ENCODE measurements around the gene CCDC150.
"Not testable (repeated sequence)": the region's sequence is repeated elsewhere in the genome, so short reads cannot be mapped to it uniquely, and the experiment has no call there.

The CCDC150 gene

GRCh38 chr2:196638765-196639164, 750 bp upstream of the CCDC150 start:
- DNase-seq: no peak

GRCh38 chr2:196640031-196640548, 575 bp downstream of the CCDC150 start:
- DNase-seq: no peak

- DNase-seq: no peak
Measured at GRCh38 chr2:196649202-196649601, 9.7 kb downstream of the CCDC150 start.

- no peak for DNase-seq
Measured at GRCh38 chr2:196651387-196652094, 12.0 kb downstream of the CCDC150 start.

GRCh38 chr2:196652869-196653268, 13.4 kb downstream of the CCDC150 start:
- DNase-seq: no peak

GRCh38 chr2:196653843-196654242, 14.3 kb downstream of the CCDC150 start:
- DNase-seq: no peak

GRCh38 chr2:196655761-196656160, 16.2 kb downstream of the CCDC150 start:
- DNase-seq: no peak

- DNase-seq: no peak
Measured at GRCh38 chr2:196657333-196657732, 17.8 kb downstream of the CCDC150 start.

- no peak for DNase-seq
Measured at GRCh38 chr2:196659844-196660243, 20.3 kb downstream of the CCDC150 start.

- DNase-seq: no peak
Measured at GRCh38 chr2:196660244-196660643, 20.7 kb downstream of the CCDC150 start.

- DNase-seq: no peak
Measured at GRCh38 chr2:196670342-196670741, 30.8 kb downstream of the CCDC150 start.

GRCh38 chr2:196675963-196676362, 36.4 kb downstream of the CCDC150 start:
- no peak for DNase-seq

- DNase-seq: no peak
Measured at GRCh38 chr2:196677404-196677803, 37.9 kb downstream of the CCDC150 start.

GRCh38 chr2:196679368-196679767, 39.9 kb downstream of the CCDC150 start:
- no peak for DNase-seq

- DNase-seq: no peak
Measured at GRCh38 chr2:196681510-196681909, 42.0 kb downstream of the CCDC150 start.

- DNase-seq: no peak
Measured at GRCh38 chr2:196685792-196686191, 46.3 kb downstream of the CCDC150 start.

GRCh38 chr2:196686737-196687136, 47.2 kb downstream of the CCDC150 start:
- not testable (repeated sequence) for DNase-seq

GRCh38 chr2:196696423-196697079, 57.0 kb downstream of the CCDC150 start:
- DNase-seq: no peak

GRCh38 chr2:196697825-196698224, 58.3 kb downstream of the CCDC150 start:
- no peak for DNase-seq

GRCh38 chr2:196702641-196703040, 63.1 kb downstream of the CCDC150 start:
- no peak for DNase-seq

- DNase-seq: no peak
Measured at GRCh38 chr2:196703695-196704094, 64.2 kb downstream of the CCDC150 start.

GRCh38 chr2:196710056-196710455, 70.5 kb downstream of the CCDC150 start:
- not testable (repeated sequence) for DNase-seq

GRCh38 chr2:196711625-196712024, 72.1 kb downstream of the CCDC150 start:
- no peak for DNase-seq

GRCh38 chr2:196712867-196713266, 73.4 kb downstream of the CCDC150 start:
- no peak for DNase-seq
